ENCODE data around the gene LYSET.
"Not testable (repeated sequence)": the region's sequence is repeated elsewhere in the genome, so short reads cannot be mapped to it uniquely, and the experiment has no call there.

Gene LYSET

DNA sequence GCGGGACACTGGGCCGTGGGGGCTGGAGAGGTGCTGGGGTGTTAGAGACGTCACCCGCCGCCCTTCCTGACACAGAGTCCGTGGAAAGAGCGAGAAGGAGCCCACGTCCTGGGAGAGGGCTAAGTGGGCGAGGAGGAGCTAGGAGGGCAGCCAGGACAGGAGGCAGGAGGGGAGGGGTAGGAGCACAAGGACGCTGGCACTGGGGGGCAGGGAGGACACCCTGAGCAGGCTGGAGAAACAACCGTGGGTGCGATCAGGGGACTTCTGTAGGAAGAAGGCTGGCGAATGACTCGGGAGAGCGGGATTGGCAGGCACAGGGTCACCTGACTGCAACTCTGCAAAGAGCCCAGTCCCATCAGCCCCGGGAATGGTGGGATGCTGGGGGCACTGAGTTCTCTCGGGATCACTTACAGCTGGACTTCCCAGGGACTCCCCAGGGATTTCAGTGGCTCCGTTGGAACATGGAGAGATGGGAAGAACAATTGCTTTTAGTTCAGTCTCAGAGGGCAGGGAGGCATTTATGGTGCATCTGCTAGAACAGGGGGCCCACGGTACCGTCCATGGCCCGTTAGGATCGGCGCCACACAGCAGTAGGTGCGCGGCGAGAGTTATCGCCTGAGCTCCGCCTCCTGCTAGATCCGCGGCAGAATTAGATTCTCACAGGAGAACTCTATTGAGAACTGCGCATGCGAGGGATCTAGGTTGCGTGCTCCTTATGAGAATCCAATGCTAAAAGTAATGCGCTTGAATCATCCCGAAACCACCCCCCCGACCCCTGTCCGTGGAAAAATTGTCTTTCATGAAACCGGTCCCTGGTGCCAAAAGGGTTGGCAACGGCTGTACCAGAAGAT is 46.2 kb downstream of the LYSET start:
- no peak for DNase-seq (ENCODE audit: low read depth in 1 of 2, low spot score in 1 of 2)
- TF ChIP-seq CTCF (IDR thresholded peaks at IDR 0.05; ENCODE audit: insufficient read depth, low read length) (no peak), POLR2AphosphoS5 (IDR thresholded peaks at IDR 0.05; ENCODE audit: low read depth) (no peak), SPI1 (IDR thresholded peaks at IDR 0.05; ENCODE audit: borderline replicate concordance, low read depth) (no peak), GABPA (IDR thresholded peaks at IDR 0.05; ENCODE audit: low read depth) (no peak)
- TF ChIP-seq, protein P1, sequence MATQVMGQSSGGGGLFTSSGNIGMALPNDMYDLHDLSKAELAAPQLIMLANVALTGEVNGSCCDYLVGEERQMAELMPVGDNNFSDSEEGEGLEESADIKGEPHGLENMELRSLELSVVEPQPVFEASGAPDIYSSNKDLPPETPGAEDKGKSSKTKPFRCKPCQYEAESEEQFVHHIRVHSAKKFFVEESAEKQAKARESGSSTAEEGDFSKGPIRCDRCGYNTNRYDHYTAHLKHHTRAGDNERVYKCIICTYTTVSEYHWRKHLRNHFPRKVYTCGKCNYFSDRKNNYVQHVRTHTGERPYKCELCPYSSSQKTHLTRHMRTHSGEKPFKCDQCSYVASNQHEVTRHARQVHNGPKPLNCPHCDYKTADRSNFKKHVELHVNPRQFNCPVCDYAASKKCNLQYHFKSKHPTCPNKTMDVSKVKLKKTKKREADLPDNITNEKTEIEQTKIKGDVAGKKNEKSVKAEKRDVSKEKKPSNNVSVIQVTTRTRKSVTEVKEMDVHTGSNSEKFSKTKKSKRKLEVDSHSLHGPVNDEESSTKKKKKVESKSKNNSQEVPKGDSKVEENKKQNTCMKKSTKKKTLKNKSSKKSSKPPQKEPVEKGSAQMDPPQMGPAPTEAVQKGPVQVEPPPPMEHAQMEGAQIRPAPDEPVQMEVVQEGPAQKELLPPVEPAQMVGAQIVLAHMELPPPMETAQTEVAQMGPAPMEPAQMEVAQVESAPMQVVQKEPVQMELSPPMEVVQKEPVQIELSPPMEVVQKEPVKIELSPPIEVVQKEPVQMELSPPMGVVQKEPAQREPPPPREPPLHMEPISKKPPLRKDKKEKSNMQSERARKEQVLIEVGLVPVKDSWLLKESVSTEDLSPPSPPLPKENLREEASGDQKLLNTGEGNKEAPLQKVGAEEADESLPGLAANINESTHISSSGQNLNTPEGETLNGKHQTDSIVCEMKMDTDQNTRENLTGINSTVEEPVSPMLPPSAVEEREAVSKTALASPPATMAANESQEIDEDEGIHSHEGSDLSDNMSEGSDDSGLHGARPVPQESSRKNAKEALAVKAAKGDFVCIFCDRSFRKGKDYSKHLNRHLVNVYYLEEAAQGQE (IDR thresholded peaks at IDR 0.05; ENCODE audit: insufficient replicate concordance, low read depth), result no peak
- no peak overlapping the region for H3K27ac ChIP-seq (replicated peaks)
- peak overlapping the region; percentile 35 for H3K4me3 ChIP-seq (replicated peaks; ENCODE audit: insufficient read depth, low read length)
- peaks cover 17% of the 10 kb centered on the region for H3K27me3 ChIP-seq (ENCODE audit: insufficient read depth, poor library complexity, severe bottlenecking)

- DNase-seq (ENCODE audit: low read depth in 1 of 2, low spot score in 1 of 2), result no peak
- H3K4me3 ChIP-seq (replicated peaks; ENCODE audit: insufficient read depth, low read length), result no peak overlapping the region
- H3K27ac ChIP-seq (replicated peaks), result no peak overlapping the region
- peaks cover 17% of the 10 kb centered on the region for H3K27me3 ChIP-seq (ENCODE audit: insufficient read depth, poor library complexity, severe bottlenecking)
- TF ChIP-seq POLR2AphosphoS5 (IDR thresholded peaks at IDR 0.05; ENCODE audit: low read depth) (no peak), CTCF (IDR thresholded peaks at IDR 0.05; ENCODE audit: insufficient read depth, low read length) (no peak), SPI1 (IDR thresholded peaks at IDR 0.05; ENCODE audit: borderline replicate concordance, low read depth) (no peak), GABPA (IDR thresholded peaks at IDR 0.05; ENCODE audit: low read depth) (no peak)
- TF ChIP-seq, protein P1 (IDR thresholded peaks at IDR 0.05; ENCODE audit: insufficient replicate concordance, low read depth), result no peak
Observed at GRCh38 chr14:93232159-93232558, 47.0 kb downstream of the LYSET start.

GRCh38 chr14:93233078-93233477 is 48.0 kb downstream of the LYSET start:
- not testable (repeated sequence) for H3K27ac ChIP-seq (replicated peaks); DNase-seq (ENCODE audit: low read depth in 1 of 2, low spot score in 1 of 2); H3K4me3 ChIP-seq (replicated peaks; ENCODE audit: insufficient read depth, low read length)
- H3K27me3 ChIP-seq (ENCODE audit: insufficient read depth, poor library complexity, severe bottlenecking), result peaks cover 17% of the 10 kb centered on the region

DNA sequence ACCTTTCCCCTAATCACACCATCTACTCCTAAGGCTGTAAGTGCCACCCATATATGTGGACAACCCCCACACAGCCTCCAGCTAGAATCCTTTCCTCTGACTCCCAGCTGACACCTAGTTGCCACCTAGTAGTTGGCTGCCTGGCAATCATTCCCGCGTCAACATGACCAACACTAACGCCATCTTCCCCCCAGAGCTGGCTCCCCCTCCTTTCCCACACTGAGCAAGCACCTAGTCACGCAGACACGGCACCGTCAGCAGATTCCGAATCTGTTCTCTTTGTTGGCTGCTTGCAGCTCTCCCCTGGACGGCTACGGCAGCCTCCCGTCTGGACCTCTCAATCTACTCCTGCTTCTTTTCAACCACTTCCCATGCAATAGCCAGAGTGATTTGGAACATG is 49.7 kb downstream of the LYSET start:
- H3K27me3 ChIP-seq (ENCODE audit: insufficient read depth, poor library complexity, severe bottlenecking), result peaks cover 17% of the 10 kb centered on the region
- no peak overlapping the region for H3K4me3 ChIP-seq (replicated peaks; ENCODE audit: insufficient read depth, low read length)
- no peak for DNase-seq (ENCODE audit: low read depth in 1 of 2, low spot score in 1 of 2)
- TF ChIP-seq POLR2AphosphoS5 (IDR thresholded peaks at IDR 0.05; ENCODE audit: low read depth) (no peak), CTCF (IDR thresholded peaks at IDR 0.05; ENCODE audit: insufficient read depth, low read length) (no peak), GABPA (IDR thresholded peaks at IDR 0.05; ENCODE audit: low read depth) (no peak), SPI1 (IDR thresholded peaks at IDR 0.05; ENCODE audit: borderline replicate concordance, low read depth) (no peak)
- TF ChIP-seq, protein P1 (IDR thresholded peaks at IDR 0.05; ENCODE audit: insufficient replicate concordance, low read depth), result no peak
- no peak overlapping the region for H3K27ac ChIP-seq (replicated peaks)
